GM19193 (cell line): Measurements from ENCODE around the gene KRTAP12-2.

Experiments used
- POLR2A ChIP-seq: IDR thresholded peaks from 4 replicates; pipeline ENCODE4 v1.6.1; 2011; ENCODE audit not compliant: insufficient read depth, insufficient read length; ENCODE audit errors: extremely low read depth

The KRTAP12-2 gene

DNA sequence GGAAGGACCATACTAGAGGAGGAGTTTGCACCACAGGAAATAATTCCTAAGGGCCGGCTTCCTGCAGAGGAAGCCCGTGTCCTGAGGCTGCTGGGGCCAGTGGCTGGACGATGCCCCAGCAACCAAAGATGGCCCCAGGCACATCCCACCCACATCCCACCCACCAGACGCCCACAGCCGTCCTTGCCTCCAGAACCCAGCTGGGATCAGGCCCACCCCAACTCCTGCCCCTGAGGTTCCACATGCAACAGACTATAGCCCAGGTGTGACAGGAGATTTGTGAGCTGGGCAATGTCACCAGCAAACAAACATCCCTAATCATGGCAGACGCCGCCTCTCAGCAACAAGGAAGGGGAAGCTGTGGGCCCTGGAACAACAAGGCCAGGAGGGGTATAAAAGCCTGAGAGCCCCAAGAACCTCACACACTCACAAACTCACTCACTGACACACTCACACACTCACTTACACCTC lies 40.0 kb downstream of the KRTAP12-2 start, which contains the start of gene KRTAP10-9:
TSS of gene KRTAP10-9 (plus strand) at position 421 of the 471 bp plus-strand sequence. CDS start 79 bp downstream, outside the sequence.
- no peak for TF ChIP-seq POLR2A

DNA sequence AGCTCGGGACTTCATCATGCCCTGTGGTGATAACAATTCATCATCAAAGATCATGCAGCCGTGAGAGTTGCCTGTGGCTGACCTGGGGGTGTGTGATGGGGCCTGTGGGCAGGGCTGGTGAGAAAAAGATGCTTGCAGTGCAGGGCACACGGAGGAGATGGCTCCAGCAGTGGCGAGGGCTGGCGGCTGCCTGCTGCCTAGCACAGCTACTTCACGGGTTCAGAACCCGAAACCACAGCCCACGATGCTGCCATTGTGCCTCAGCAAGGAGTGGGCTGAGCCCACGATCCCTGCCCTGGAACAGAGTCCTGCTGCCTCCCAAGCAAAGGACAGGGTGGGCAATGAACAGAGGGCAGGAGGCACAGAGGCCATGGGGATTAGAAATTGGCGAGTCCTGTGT lies 40.5 kb downstream of the KRTAP12-2 start:
- TF ChIP-seq POLR2A = no peak

DNA sequence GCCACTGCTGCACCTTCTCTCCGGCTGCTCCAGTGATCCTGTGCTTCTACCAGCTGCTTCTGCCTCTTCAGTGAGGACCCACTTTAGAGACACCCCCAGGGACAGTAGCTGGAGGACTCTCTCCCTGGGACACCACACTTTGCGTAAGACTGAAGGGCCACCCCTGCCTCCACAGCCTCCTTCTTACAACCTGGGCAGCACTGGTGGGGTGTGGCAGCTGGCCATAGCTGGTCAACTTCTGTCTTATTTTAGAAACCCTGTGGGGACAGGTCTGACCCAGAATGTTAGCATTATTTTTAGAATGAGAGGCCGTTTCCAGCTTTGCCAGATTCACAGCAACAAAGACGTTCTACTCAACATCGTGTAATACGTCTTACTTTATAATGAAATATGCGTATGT lies 41.0 kb downstream of the KRTAP12-2 start:
- no peak for TF ChIP-seq POLR2A

DNA sequence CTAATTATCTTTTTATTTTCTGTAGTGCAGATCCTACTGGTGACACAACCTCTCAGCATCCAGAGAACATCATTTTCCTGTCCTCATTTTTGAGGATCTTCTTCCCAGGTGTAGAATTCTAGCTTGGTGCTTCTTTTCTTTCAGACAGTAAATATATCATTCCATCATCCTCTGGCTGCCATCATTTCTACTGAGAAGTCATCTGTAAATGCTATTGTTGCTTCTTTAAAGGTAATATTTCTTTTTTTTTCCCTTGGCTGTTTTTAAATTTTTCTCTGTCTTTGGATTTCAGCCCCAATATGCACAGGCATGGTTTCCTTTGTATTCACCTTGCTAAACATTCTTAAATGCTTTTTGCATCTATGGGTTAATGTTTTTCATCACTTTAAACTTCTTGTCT lies 43.2 kb downstream of the KRTAP12-2 start:
- TF ChIP-seq POLR2A = no peak

DNA sequence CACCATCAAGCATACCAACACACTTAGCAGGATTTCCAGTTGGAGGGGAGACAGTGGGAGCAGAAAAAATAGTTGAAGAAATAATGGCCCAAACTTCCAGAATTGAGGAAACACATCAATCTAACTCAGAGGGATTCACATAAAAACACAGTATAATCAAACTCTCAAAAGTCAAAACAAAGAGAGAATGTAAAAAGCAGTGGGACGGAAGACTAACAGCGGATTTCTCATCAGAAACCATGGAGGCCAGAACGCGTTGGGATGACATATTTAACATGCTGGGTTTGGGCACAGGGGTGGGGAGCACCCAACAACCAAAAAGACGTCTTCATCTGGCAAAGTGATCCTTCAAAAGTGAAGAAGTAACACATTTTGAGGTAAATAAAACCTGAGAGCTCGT lies 46.8 kb downstream of the KRTAP12-2 start:
- TF ChIP-seq POLR2A = no peak

DNA sequence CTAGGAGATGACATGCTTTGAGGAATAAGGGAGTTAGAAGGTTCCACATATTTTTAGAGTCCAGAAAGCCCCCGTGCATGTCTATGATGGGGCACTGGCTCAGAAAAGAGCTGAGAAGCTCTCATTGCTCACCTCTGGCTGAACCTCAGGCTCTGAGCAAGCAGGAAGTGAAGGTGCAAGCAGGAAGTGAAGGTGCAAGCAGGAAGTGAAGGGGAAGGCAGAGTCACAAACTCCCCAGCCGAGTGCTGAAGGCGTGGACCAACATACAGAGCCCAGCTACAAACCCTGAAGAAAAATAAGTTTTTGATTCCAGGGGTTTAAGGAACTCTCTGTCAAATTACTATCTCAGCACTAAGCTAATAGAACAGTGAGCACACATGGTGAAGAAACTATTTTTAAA lies 47.8 kb downstream of the KRTAP12-2 start:
- no peak for TF ChIP-seq POLR2A

DNA sequence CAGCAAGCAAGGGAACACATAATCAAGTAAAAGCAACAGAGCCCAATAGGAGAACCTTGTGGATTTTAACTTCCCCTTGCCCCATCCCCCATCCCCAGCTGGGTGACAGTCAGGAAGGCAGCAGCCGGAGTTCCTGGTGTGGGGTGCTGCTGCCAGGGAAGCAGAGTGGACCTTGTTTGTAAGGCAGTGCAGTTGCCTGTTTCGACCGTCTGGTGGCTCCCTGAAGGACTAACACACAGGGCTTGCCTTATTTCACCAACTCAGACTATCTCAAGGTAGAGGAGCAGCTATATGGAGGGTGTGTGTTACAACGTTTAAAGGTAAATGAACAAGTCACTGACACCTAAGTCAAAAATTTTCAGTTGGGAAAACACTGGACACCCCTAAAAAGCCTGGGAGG lies 48.2 kb downstream of the KRTAP12-2 start:
- TF ChIP-seq POLR2A = no peak

DNA sequence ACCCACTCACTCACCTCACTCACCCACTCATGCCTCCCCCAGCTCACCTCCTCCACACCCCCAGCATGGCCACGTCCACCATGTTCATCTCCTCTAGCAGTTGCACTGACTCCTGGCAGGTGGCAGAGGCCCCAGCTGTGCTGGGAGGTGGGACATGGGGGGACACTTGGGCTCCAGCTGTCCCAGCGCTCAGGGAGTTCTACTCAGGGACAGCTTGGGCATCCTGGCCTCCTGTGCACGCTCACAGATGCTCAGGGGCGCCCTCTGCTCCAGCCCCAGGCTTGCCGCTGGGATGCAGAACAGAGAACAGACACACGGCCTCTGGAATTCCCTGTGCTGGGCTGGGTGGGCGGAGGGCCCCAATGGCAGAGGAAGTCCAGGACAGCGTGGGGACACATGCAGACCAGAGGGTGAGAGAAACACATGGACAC lies 49.6 kb downstream of the KRTAP12-2 start:
- no peak for TF ChIP-seq POLR2A

DNA sequence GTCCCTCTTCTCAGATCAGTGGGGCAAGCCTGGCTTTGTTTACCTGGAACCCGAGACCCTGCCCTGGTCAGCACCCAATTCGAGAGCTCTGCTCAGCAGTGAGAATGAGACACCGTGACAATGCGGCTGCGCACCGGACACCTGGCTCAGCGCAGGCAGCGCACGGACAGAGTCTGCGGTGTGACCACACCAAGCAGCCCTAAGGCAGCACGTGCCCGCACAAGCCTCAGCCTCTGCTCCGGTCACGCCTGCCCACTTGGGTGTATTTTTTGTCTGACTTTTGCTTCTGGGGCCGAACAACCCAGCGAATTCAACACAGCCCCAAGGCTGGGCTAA lies 50.2 kb downstream of the KRTAP12-2 start:
- no peak for TF ChIP-seq POLR2A
